Myocyte (in vitro differentiated cells): ENCODE measurements around the gene CCZ1. TPM values are rescaled to one million over a fixed set of nuclear protein-coding genes. Genes with fewer than 3 reads are reported as not detected.
"Not testable (repeated sequence)": the region's sequence is repeated elsewhere in the genome, so short reads cannot be mapped to it uniquely, and the experiment has no call there.

Experiments
- DNase-seq: peaks from one replicate; pipeline ENCODE4 v3.0.0-alpha.2; 2012; ENCODE audit warnings: low read depth
- polyA plus RNA-seq: library from polyadenylated mRNA; unstranded; fragments of >200 nt; gene quantifications from one replicate; pipeline ENCODE4 v1.2.1, GENCODE V29; 2012; ENCODE audit warnings: missing spikeins
- total RNA-seq: library from RNA; depleted of rRNA; stranded (reverse); fragments of >200 nt; gene quantifications from 2 replicates; pipeline ENCODE4 v1.2.3, GENCODE V29; 2014

The CCZ1 gene
- total RNA-seq = 108 and 115 TPM in 2 replicates
- 90.0 TPM for polyA plus RNA-seq

DNA sequence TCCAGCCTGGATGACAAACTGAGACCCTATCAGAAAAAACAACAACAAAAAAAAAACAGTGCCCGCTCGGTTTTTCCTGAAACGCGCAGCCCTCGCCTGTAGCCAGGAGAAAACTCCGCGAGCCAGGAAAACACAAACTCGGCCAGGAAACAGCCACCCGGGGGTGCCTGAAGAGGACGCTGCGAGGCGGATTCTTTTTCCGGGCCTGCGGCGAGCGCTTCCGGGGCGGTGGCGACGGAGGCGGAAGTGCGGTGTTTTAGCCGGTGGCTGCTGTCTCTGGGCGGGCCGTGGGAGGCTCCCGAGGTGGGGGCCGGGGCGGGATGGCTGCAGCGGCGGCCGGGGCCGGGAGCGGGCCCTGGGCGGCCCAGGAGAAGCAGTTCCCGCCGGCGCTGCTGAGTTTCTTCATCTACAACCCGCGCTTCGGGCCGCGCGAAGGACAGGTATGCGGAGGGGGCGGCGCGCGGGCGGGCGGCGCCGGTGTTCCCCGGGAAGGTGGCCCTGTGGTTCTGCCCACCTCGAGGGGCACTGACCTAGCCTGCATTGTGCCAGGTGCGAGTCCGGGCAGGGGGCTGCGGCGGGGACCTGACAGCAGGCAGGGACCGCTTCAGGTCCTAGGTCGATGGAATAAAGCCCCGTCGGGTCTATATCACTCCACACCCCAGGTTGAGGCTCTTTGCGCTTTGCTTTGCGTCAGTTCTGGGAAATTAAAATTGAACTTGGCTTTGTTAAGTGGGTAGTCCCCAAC is at the start of gene CCZ1:
Gene CCZ1 (plus strand): TSS at position 254 of the 745 bp plus-strand sequence. CDS start 67 bp downstream, at position 321.
- DNase-seq = peak; percentile 69

DNA sequence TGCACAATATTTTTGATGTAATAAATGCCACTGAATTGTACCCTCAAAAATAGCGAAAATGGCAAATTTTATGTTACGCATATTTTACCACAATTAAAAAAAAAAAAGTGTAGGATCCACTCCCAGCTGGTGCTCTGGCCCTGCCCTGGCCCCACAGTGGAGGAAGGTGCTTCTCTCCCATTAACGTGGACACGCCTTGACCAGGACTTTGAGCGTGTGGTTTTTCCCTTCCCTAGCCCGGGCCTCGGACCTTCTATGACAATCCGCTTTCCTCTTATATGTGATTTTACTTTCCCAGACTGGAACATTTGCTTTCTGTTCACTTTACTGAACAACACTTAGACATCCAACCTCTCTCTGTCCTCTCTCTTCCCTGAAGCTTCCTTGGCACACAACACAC is 47.6 kb upstream of the CCZ1 start:
- DNase-seq = no peak

DNA sequence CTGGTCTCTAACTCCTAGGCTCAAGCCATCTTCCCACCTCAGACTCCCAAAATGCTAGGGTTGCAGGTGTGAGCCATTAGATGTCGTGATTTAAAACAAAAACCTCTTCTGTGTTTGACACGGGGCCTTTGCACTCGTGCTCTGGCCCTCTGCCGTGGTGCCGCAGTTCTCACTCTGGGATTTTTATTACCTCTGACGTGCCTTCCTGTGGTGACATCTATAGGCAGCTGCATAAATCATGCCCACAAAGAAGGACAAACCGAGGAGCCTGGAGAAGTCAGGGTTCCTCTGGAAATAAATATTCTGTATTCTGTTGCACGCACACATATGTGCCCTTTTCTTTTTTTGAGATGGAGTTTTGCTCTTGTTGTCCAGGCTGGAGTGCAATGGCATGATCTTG is 43.8 kb upstream of the CCZ1 start:
- DNase-seq = no peak

DNA sequence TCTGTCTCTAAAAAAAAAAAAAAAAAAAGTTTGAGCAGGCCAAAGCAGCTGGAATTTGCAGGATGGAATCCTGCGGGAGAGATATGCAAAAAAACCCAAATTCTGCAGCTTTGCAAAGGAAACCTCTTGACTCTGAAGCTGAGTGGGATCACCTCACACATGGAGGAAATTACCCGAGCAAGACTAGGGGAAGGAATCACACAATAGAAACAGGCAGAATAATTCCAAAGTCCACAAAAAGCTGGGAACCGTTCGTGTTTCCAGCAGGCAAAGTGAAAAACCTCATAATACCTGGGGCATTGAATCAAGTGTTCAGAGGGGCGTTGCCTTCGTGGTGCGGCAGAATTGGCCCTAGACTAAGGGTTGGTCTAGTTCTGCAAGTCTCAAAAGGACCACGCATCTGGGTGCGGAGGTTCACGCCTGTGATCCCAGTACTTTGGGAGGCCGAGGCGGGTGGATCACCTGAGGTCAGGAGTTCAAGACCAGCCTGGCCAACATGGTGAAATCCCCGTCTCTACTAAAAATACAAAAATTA is 41.4 kb upstream of the CCZ1 start:
- DNase-seq = not testable (repeated sequence)

DNA sequence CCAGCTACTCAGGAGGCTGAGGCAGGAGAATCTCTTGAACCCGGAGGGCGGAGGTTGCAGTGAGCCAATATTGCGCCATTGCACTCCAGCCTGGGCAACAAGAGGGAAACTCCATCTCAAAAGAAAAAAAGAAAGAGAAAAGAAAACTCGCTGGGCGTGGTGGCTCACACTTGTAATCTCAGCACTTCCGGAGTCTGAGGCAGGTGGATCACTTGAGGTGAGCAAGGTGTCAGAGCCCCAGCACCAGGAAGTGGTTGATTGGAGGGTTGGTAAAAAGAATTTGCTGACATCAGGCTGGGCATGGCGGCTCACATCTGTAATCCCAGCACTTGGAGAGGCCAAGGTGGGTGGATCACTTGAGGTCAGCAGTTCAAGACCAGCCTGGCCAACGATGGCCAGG is 40.0 kb upstream of the CCZ1 start:
- not testable (repeated sequence) for DNase-seq

DNA sequence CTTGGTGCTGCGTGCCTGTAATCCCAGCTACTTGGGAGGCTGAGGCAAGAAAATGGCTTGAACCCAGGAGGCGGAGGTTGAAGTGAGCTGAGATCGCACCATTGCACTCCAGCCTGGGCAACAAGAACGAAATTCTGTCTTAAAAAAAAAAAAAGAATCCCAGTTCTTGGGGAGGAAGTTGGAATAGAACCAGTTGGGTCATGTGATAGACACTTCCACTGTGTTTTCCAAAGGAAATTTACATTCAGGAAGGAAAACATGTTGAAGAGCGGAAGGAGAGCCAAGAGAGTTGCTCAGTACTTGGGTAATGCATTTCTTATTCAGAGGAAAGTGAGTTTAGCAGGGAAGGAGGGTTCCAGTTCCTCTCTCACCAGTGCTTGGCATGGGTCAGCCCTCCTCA is 37.3 kb upstream of the CCZ1 start:
- not testable (repeated sequence) for DNase-seq

DNA sequence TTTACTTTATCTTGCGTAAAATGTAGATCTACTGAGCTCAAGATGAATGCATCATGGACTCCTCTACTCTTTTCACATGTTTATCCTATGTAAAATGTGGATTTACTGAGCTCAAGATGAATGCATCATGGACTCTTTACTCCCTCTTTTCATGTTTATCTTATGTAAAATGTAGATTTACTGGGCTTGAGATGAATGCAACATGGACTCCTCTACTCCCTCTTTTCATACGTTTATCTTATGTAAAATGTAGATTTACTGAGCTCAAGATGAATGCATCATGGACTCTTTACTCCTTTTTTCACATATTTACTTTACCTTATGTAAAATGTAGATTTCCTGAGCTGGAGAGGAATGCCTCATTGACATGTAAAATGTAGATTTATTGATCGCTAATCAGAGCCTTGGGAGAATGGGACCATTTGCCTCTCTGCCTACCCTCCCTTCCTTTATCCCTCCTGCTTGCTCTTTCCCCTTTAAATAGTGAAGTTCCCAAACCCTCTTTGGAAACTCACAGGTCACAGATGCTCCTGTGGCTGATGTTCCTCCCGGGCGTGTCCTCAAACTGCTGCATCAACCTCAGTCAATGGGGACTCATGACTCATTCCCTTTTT is 35.7 kb upstream of the CCZ1 start:
- not testable (repeated sequence) for DNase-seq

DNA sequence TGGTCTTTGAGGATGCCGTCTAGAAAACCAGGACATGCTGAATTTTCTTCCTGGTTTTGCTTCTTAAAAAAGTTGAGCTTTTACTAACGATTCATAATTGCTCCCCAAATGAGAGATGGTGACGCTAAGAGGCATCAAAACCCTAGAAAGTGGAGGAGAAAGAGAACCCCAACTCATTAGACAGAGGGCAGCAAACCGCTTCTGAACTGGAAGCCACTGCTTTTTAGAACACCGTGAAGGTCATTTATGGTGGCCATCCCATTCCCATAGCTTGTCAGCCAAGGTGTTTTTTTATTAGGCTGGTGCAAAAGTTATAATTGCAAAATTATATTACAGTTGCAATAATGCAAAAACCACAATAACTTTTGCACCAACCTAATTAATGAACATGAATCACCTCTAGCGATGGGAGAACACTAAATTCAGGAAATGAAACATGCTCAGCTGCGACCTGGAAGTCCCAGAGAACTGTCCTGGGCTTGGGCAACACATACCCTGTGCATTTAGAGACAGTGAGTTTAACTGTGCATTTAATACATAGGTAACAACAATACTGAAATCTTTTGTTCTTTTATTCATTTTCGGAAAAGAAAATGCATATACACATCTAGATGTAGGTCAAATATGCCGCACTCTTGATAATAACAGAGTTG is 33.1 kb upstream of the CCZ1 start:
- not testable (repeated sequence) for DNase-seq

DNA sequence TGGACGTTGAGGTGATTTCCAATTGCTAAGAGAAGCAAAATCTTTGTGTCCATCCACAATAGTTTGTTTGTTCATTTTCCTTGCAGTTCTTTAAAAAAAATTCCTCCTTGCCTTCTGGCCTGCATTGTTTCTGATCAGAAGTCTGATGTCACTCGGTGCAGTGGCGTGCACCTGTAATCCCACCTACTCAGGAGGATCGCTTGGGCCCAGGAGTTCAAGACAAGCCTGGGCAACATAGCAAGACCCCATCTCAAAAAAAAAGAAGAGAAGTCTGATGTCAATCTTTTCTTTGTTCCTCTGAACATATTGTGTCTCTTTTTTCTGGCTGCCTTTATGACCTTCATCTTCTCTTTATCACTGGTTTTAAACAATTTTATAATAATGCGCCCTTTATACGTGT is 31.5 kb upstream of the CCZ1 start:
- DNase-seq = no peak

DNA sequence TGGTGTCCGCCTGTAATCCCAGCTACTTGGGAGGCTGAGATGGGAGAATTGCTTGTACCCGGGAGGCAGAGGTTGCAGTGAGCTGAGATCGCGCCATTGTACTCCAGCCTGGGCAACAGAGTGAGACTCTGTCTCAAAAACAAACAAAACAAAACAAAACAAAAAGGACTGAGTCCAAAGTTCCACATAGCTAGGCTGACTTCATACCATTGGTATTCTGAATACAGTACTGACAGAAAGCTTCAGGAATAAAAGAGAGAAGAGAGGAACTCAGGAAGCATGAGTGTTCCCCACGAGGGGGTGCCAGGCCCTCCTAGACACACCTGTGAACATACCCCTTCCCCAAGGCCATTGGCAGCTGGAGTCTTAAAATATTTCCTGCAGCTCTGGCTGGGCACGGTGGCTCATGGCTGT is 29.6 kb upstream of the CCZ1 start:
- DNase-seq = peak; percentile 18

DNA sequence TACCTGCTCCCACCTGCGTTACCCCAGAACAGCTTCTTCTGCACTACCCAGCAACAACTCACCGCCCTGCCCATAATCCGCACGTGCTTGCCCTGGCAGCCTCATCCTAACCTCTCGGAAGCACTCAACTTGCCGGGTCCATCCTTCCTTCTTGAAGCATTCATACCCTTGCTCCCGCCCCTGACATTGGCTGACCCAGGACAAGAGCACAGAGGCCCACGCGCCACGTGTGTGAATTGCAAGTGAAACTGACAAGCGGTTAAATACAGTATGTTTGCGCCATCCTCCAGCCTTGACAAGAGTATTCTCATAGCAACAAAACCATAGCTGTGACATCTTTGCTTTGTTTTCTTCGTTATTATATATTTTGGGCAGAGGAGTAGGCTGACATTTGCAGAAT is 28.8 kb upstream of the CCZ1 start:
- no peak for DNase-seq

DNA sequence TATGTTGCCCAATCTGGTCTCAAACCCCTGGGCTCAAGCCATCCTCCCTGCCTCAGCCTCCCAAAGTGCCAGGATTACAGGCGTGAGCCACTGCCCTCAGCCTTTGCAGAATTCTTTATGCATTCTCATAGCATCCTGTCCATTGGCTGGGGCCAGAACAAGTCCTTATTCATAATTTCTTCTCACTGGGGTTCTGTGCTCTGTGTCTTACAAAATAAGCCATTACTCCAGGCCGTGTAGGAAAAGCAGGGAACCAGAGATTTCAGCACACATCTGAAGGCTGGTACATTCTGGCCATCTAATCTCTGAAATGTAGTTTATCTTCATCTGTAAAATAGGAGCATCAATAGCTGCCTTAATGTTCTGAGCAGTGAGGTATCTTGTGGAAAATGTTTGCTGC is 28.2 kb upstream of the CCZ1 start:
- no peak for DNase-seq

DNA sequence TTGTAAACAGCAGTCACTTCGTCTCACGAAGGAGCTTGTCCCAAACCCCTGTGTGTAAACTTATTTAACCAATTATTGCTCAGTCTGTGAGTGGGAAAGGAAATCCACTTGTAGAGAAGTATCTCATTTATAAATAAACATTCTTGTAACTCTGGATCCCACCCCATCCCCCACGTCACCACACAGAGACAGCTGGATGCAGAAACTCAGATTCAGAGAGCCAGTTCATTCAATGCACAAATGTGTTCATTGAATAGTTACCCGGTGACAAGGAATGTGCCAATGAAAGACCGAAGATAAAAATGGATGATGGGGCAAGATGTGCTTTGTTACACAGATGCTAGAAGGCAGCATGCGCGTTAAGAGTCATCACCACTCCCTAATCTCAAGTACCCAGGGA is 26.2 kb upstream of the CCZ1 start:
- peak; percentile 85 for DNase-seq

DNA sequence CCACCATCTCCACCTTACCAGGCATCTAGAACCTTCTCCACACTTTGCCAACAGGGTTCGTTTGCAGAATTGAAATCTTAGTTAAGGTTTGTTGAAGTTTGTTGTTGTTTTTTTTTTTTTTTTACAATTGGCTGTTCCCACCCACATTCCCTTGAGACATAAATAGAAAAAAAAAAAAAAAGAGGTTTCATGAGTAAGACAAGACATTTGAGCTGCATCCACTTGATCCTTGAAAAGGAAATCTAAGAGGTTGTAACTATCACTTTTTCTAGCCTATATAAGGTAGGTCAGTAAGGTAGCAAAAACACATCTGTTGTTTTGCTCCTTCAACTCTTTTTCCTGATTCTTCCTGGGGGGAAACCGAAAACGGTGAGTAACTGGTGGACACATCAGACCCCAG is 18.9 kb upstream of the CCZ1 start:
- DNase-seq = not testable (repeated sequence)

DNA sequence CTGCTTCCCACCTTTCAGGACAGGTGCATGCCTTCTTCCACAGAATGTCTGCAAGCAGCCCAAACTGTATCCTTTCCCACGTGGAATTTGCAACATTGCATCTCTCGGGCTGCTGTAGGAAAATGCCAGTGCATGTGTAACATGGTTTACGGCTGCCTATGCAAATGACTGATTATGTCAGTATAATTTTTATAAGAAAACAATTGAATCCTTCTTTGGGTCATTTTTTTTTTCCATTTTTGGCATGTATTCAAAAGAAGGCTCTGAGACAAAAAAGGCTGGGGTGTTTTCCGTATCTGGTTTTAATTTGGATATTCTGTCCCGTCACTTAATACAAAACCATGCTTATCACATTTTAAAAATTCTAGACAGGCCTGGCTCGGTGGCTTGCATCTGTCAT is 18.4 kb upstream of the CCZ1 start:
- not testable (repeated sequence) for DNase-seq

DNA sequence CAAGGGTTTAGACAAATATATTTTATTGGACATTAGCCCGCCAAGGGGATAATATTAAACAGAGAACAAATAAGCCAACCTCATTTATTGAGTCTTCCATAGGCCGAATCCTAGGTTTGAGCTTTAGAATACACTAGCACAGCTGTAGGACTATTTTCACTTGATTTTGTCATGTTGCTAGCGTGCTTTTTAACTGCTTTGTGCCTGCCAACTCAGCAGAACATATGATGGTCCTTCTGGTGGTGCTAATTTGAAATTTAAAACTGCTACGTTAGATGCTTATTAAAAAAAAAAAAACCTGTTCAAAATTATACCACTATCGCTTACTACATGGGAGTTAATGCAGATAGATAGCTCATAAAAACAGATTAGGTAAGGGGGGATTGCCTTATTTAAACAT is 14.1 kb upstream of the CCZ1 start:
- not testable (repeated sequence) for DNase-seq

DNA sequence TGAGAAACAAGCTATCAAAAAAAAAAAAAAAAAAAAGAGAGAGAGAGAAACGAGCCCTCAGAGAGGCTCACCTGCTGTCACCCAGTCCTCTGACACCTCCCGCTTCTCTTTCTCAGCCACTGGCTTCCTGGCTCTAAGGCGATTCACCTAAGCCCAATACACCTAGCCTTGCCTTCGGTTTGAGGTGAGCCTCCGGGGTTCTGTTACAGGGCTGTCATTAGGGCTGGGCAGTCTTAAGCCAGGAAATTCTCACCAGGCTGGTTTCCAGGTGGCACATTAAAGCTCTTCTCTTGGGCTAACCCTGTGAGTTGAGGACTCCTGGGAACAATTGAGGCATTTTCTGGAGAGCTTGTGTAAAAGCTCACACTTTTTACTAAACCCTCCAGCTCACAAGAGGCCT is 10.5 kb upstream of the CCZ1 start:
- DNase-seq = not testable (repeated sequence)

DNA sequence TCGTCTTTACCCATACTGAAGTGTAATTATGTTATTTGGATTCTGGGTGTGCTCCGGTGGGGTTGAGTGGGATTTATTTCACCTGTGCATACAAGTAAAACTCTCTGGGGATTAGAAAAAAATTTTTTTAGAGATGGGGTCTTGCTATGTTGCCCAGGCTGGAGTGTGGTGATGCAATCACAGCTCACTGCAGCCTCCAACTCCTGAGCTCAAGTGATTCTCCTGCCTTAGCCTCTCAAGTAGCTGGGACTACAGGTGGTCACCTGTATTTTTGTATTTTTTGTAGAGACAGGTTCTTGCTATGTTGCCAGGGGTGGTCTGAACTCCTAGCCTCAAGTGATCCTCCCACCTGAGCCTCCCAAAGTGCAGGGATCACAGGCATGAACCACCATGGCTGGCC is 8.3 kb upstream of the CCZ1 start:
- DNase-seq = not testable (repeated sequence)

DNA sequence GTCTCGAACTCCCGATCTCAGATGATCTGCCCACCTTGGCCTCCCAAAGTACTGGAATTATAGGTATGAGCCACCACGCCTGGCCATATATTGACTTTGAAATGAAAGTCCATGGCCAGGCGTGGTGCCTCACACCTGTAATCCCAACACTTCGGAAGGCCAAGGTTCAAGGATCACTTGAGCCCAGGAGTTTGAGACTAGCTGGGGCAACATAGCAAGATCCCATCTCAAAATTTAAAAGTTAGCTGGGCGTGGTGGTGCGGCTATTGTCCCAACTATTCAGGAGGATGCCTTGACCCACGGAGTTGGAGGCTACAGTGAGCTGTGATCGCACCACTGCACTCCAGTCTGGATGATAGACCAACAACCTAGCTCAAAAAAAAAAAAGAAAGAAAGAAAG is 6.0 kb upstream of the CCZ1 start:
- DNase-seq = no peak

DNA sequence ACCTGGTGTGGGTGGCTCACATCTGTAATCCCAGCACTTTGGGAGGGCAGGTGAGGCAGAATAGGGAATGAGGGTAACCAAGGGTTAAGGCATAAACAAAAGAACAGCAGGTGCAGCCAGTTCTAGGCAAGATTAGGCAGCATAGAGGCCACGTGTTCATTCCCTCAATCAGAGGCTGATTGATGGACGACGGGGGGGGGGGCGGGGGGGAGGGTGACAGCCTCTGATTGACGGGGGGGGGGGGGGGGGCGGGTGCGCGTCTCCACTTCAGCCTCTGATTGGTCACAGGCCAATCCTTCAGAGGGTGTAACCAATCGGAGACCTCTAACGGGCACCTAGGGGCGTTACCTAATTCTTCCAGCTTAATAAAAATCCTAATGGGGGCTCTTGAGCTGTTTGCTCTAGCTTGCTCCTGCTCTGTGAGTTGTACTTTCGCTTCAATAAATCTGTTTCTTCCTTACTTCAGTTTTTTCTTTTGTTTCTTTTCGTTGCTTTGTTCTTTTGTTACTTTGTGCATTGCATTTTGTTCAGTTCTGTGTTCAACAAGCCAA is 1.1 kb upstream of the CCZ1 start:
- DNase-seq = not testable (repeated sequence)

DNA sequence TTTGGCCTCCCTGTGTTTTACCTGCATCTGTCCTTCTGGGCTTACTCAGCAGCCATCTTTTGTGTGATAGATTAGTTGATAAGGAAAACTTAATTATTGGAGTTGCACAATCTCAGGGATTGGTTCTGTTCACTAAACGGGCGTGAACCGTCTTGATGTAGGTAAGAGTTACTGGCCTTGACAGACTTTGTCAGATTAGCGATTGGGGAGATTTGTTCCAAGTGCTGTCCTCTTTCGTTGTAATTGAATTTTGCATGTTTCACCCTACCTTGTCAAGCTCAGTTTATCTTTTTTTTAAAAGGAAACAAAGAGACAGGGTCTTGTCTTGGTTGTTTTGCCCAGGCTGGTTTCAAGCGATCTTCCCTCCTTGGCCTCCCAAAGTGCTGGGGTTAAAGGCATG is 4.5 kb downstream of the CCZ1 start:
- DNase-seq = not testable (repeated sequence)

DNA sequence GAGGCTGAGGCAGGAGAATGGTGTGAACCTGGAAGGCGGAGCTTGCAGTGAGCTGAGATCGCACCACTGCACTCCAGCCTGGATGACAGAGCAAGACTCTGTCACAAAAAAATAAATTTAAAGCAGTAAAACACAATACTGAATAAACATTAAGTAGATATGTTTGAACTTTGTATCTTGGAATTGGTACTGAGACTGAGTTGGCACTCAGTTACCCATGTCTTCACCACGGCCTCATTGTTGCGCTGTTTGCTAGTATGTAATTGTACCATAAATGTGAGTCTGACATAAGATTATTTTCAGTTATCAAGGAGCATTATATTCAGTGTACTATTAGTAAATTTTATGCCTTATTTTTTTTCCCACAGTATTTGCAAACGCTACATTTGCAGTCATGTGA is 6.2 kb downstream of the CCZ1 start:
- DNase-seq = not testable (repeated sequence)
